Inferior parietal cortex (tissue), 1 donor: ENCODE measurements around the gene PML.
A peak's percentile ranks its signal among the peaks of the same experiment; 100 is the strongest.
"Not testable (repeated sequence)": the region's sequence is repeated elsewhere in the genome, so short reads cannot be mapped to it uniquely, and the experiment has no call there.

Source experiments
- DNase-seq: peaks from one replicate; pipeline ENCODE4 v3.0.0-alpha.2; 2016; ENCODE audit errors: extremely low spot score

The PML gene

DNA sequence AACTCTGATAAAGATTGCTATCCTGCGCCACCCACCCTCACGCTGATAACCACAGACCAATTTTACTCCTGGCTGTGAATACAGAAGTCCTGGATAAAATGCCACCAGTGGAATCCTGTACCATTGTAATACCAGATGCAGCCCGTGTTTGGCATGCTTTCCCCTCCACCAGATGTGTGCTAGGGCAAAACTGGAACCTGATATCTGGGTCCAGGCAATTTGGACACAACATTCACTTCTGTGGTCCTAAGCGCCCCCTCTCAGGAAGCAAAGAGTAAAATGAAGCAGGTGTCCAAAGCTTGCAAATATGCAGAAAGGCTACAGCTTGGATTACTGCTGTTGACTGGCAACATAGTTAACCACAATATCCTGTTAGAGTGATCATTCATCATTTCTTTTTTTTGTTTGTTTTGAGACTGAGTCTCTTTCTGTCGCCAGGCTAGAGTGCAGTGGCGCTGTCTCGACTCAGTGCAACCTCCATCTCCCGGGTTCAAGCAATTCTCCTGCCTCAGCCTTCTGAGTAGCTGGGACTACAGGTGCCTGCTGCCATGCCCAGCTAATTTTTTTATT, 35.4 kb upstream of the PML start:
- DNase-seq = no peak

DNA sequence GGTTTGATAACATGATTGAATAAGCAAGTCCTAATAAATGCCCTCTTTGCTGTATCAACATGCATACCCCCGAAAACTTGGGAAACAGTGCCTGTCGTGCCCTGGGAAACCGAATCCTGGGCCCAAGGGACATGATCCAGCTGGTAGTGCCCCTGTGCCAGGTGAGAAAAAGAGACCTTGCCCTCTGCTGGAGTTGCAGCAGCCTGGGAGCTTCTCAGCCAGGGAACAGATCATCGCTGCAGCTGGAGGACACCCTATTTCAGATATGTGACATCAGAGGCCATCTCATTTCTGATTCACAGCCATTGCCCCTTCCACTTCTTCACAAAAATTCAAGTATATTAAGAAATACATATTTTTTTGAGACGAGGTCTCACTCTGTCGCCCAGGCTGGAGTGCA, 34.7 kb upstream of the PML start:
- no peak for DNase-seq

DNA sequence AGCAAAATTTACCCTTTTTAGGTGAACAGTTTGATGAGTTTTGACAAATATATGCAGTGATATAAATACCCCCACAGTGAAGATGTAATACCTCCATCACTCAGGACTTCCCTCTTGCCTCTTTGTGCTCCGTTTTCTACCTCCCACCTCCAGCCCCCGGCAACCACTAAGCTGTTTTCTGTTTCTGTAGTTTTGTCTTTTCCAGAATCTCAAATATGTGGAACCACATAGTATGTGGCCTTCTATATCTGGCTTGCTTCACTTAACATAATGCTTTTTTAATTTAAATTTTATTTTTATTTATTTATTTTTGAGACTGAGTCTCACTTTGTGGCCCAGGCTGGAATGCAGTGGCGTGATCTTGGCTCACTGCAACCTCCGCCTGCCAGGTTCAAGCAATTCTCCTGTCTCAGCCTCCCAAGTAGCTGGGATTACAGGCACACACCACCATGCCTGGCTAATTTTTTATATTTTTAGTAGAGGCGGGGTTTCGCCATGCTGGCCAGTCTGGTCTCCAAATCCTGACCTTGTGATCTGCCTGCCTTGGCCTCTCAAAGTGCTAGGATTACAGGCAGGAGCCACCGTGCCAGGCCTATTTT, 33.9 kb upstream of the PML start:
- DNase-seq = not testable (repeated sequence)

DNA sequence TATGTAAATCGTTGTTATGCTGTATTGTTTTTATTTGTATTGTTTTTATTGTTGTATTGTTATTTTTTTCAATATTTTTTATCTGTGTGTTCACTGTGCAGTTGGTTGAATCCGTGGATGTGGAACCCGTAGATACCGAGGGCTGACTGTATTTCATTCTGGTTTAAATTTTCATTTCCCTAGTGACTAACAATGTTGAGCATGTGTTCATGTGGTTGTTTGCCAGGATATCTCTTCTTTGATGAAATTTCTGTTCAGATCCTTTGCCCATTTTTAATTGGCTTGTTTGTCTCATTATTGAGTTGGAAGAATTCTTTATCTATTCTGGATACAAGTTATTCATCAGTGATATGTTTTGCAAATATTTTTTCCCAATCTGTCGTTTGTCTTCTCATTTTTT, 32.1 kb upstream of the PML start:
- DNase-seq = no peak

DNA sequence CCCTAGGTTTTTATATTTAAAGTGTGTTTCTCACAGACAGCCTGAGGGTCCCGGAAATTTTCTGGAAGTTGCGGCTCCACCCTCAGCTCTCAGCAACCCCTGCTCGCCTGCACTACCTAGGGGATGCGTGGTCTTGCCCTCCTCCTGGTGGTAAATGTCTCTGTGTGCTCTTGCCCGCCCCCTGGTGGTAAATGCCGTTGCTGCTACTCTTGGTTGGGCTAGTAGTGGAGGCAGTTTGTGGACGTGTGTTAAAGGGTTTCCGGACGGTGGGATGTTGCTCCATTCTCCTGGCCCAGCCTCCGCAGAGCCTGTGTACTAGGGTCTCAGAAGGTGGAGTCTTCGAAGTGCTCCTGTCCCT, 29.8 kb upstream of the PML start:
- DNase-seq = peak; percentile 72

DNA sequence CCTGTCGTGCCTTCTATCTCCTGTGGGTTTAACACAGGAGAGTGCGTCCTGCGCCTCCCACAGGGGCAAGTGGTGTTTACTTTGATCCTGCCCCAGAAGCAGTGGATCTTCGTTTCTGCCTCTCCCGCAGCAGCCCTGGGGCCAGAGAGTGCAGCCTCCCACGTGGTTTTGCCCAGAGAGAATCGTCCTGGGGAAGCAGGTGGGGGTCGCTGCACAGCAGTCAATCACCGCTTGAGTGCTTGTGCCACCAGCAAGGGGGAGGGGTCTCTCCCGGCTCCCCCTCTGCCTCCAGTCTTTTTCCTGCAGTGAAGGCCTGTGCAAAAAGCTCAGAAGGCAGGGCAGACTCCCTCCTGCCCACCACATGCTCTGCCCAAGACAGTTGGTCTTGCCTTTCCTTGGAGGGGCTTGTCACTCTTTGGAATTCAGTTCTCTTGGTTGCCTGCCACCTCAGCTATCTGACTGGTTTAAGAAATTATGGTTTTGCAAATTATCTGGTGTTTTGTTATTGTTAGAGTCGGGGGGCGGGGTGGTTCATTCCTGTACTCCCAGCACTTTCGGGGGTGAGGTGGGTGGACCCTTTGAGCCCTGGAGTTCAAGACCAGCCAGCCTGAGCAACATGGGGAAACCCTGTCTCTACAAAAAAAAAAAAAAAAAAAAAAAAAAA, 29.3 kb upstream of the PML start:
- no peak for DNase-seq

DNA sequence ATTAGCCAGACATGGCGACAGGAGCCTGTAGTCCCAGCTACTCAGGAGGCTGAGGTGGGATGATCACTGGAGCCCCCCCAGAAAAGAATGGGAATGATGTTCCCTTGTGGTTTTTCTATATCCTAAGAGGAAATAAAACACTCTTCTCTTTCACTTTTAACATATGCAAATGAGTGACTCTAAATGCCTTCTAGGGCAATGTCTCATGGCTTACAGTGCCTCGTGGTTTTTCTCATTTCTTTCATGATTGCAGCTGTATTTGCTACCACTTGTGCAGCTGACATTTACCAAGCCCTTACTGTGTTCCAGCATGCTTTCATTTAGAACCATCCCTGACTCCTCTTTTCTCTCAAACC, 28.8 kb upstream of the PML start:
- no peak for DNase-seq

DNA sequence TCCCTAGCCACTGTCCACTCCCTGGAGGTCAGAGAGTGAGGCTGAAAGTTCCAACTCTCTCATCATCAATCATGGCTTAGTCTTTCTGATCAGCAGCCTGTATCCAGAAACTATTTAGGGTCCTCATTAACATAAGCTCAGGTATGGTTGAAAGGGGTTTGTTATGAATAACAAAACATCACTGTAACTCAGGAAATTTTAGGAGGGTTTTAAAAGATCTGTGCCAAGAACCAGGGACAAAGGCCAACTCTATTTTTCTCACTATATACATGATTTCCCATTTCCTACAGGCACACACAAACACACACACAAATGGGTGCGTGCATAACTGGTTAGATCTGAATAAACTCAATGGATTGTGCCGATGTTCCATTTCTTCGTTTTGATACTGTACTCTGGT, 26.1 kb upstream of the PML start:
- DNase-seq = no peak

DNA sequence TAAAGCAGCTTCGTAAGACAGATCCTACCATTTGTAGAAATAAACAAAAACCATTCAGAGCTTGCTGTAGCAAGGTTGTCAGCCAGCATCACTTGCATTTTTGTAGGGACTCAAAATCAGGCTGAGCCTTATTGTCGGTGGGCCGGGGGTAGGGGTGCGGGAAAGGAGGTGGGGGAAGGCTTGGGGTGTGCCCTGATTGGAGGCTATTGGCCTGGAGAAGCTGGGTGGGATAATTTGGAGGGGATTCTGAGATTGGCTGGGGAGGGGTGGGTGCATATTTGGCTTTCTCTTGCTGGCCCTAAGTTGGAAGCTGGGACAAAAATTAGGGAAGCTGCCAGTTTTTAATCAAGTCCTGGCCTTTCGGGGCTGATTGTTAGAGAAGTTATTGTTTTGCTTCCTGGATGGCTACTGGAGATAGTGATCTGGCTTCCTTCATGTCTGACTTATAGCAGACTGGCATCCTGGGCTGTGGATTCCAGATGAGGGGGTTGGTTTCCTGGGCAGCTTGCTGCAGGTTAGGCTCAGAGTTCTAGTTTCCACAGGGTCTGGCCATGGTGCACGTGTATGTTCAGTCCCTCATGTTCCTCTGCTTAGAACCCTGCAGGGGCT, 25.3 kb upstream of the PML start:
- DNase-seq = no peak

DNA sequence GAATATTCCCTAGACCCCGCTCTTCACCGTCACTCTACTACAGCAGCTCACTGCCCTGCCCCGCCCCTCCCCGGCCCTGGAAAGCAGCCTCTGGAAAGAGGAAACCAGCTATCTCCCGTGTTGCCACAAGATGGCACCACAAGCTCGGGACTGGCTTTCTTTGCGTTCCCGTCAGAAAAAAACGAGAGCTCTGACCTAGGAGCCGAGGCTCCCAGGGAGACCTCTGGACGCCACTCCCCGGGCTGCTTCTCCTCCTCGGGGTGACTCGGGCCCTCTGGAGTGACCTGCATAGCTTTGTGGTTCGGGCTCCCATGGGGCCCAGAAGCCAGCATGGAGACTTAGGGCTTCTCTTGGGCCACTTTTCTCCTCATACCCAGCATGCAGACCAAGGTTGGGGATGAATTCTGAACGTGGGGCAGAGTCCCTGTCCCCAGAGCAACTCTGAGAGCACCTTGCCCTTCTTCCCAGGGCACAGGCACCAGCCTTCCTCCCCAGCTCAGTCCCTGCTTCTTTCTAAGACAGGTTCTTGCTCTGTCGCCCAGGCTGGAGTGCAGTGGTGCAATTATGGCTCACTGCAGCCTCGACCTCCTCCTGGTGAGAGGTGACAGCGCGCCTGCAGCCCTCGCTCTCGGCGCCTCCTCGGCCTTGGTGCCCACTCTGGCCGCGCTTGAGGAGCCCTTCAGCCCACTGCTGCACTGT, 21.4 kb upstream of the PML start:
- DNase-seq = peak; percentile 86

DNA sequence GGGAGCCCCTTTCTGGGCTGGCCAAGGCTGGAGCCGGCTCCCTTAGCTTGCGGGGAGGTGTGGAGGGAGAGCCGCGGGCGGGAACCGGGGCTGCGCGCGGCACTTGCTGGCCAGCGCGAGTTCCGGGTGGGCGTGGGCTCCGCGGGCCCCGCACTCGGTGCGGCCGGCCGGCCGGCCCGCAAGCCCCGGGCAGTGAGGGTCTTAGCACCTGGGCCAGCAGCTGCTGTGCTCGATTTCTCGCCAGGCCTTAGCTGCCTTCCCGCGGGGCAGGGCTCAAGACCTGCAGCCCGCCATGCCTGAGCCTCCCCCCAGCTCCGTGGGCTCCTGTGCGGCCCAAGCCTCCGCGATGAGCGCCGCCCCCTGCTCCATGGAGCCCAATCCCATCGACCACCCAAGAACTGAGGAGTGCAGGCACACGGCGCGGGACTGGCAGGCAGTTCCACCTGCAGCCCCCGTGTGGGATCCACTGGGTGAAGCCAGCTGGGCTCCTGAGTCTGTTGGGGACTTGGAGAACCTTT, 20.8 kb upstream of the PML start:
- not testable (repeated sequence) for DNase-seq

DNA sequence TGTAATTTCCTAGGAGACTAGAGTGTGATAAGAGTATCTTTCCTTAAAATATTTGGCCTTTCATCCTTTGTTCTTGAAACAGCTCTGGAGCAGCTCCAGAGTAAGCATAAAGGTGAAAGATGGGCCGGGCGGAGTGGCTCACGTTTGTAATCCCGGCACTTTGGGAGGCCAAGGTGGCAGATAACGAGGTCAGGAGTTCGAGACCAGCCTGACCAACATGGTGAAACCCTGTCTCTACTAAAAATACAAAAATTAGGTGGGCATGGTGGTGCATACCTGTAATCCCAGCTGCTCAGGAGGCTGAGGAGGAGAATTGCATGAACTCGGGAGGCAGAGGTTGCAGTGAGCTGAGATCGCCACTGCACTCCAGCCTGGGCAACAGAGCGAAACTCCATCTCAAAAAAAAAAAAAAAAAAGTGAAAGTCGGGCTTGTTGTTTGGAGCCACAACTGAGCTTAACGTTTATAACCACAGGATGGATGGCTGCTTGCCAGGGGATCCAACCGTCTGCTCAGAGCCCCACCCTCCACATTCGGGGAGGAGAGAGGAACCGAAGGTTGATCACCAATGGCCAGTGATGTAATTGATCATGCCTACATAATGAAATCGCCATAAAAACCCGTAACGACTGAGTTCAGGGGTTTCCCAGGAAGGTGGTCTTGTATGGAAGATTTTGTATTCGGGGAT, 18.9 kb upstream of the PML start:
- not testable (repeated sequence) for DNase-seq

DNA sequence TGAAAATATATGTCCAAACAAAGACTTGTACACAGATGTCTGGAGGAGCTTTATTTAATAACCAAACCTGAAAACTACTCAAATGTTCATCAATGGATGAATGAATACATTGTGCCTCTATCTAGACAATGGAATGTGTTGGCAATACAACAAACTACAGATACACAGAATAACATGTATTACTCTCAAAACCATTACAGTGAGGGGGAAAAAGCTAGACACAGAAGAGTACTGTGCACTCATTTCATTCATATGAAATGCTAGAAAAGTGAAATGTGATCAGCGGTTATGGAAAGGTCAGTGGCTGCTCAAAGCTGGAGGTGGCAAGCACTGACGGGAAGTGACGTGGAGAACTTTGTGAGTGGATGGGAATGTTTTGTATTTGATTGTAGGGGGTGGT, 15.6 kb upstream of the PML start:
- no peak for DNase-seq

DNA sequence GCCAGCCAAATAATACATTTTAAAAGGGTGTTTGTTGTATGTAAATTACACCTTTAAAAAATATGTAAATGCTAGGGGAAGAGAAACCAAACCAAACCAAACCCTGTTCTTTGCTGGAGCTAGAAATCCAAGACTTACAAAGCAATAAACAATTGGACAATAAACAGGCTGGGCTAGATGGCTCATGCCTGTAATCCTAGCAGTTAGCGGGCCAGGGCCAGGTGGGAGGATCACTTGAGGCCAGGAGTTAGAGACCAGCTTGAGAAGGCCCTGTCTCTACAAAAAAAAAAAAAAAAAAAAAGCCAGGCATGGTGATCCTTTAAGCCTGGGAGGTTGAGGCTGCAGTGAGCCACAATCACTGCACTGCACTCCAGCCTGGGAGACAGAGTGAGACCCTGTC, 14.9 kb upstream of the PML start:
- DNase-seq = no peak

DNA sequence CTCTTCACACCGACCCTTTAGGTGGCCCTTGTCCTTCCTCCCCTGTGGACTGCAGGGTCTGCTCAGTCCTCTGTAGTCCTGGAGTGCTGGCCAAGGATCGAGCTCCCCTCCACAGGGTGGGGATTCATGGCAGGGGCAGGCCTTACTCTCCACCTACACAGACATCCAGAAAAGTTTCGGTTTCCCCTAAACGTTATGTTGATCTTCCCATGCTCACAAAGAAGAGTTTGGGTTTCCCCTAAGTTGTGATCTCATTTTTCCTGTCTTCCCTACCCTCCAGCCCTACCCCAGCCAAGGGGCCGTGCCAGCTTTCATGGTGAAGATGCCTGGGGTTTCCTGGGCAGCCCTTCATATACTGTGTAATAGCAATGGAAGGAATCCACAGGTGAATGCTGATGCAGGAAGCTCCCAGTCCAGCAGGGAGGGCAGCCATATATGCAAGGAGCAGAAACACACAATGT, 12.7 kb upstream of the PML start:
- no peak for DNase-seq

DNA sequence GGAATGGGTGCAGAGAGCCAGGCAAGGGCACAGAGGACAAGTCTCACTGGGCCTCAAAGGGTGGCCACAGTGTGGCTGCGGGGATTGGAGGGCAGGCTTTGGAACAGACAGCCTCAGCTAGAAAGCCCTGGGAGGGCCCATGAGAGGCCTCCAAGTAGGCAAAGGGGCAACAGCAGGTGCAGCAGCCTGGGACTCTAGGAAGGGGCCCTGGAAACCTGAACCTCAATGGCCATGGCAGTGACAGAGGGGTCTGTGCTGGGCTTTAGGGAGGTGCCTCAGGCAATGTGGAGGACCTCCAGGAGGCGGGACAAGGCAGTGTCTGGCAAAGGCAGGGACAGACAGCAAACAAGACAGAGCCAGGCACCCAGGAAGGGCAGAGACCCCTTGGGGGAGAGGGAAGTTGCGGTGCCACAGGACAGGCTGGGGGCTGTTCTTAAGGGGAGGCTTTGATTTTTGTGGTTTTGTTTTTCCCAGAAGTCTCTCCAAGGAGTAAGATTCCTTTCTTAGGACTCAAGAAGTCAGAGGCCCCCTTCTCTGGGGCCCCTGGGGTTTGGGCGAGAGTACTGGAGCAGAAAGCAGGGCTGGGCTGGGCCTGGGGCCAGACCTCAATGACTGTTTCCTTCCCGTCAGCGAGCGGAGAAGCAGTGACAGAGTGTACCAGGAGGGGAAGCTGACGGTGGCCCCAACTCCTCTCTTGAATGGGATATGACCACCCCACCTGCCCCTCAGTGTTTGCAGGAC, 12.1 kb upstream of the PML start:
- no peak for DNase-seq

DNA sequence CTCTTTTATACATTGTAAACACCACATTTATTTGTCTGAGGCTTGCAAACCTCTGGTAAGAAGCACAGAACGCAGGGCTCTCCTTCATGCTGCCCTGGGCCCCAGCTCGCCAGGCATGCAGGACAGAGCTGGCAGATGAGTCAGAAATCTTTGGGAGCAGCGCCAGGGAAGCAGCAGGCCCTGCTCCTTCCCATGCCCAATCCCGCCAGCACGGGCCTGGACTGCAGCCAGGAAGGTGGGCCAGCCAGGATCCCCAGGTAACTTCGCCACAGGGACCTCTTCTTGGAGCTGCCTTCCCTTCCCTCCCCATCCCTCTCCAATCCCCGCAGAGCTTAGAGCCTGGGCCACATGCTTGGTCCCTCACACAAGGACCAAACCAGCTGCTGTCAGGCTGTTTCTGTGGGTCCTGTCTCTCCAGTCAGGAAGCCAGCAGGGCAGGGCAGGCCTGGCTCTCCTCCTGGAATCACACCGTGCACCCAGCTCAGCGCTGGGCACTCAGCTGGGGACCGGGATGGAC, 11.2 kb upstream of the PML start:
- no peak for DNase-seq

DNA sequence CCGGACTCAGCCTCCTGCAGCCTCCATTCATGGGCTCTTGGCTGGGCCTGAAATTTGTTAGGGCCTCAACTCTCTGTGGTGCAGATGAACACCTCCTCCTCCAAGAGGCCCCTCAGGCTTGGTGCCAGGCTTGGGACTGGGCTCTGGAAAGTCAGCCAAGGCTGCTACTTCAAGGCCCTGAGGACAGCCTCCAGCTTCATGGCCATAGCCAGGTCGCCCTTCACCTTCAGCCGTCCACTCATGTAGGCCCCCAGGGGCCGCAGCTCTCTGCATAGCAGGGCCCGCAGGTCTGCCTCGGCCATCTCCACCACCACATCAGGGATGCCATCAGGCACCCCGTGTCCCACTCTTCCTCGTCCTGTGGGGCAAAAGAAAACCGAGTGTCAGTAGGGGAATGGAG, 10.7 kb upstream of the PML start:
- DNase-seq = no peak

DNA sequence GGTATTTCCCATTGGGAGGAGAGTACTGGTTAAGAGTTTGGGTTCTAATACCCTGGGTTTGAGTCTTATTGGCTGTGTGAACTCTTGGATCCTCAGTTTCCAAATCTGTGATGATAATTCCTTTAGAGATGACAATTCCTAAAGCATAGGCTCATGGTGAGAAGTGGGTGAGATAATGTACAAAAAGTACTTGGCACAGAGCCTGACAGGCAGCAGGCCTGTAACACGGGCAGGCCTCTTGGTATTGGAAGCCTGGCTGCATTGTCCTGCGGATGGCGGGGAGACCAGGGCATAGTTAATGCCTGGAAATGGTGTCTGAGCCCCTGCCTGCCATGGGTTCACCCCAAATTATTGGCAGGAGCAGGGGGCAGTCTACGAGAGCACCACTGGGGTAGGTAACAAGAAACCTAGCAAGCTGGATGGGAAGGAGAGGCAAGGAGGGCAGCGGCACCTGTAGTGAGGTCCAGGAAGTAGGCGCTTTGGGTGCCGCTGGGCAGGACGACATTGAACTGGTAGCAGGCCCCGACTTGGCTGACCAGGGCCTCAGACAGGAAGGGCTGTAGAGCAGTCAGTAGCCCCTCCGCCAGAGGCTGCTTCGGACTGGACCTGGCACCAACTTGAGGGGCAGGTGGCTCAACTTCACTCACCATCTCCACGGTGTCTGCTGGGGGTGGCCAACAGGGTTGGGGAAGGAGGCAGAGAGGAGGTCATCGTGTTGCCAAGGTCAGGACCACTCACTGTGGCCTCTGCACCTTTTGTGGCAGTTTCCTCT, 10.1 kb upstream of the PML start:
- no peak for DNase-seq
